ENCODE results near the gene OR1I1.

Gene OR1I1

GRCh38 chr19:15120135-15121026 is 38.4 kb downstream of the OR1I1 start:
- no peak for DNase-seq

GRCh38 chr19:15122331-15123030 is 40.5 kb downstream of the OR1I1 start:
- DNase-seq, result no peak

GRCh38 chr19:15123031-15123890 is 41.2 kb downstream of the OR1I1 start:
- no peak for DNase-seq

GRCh38 chr19:15123900-15124299 is 41.9 kb downstream of the OR1I1 start:
- DNase-seq, result no peak

- no peak for DNase-seq
These were observed 42.7 kb downstream of the OR1I1 start for GRCh38 chr19:15124572-15125231.

GRCh38 chr19:15125232-15126067 is 43.4 kb downstream of the OR1I1 start:
- DNase-seq, result peak; percentile 96

- DNase-seq, result no peak
These were observed 44.3 kb downstream of the OR1I1 start for GRCh38 chr19:15126131-15126910.

GRCh38 chr19:15128162-15128770 is 46.3 kb downstream of the OR1I1 start:
- no peak for DNase-seq

GRCh38 chr19:15129856-15130585 is 48.0 kb downstream of the OR1I1 start:
- no peak for DNase-seq

- DNase-seq, result no peak
These were observed 54.4 kb downstream of the OR1I1 start for GRCh38 chr19:15136234-15136954.

- no peak for DNase-seq
These were observed 55.8 kb downstream of the OR1I1 start for GRCh38 chr19:15137777-15138176.

- DNase-seq, result no peak
These were observed 56.4 kb downstream of the OR1I1 start for GRCh38 chr19:15138427-15138826.

GRCh38 chr19:15141143-15141542 is 59.1 kb downstream of the OR1I1 start:
- no peak for DNase-seq

GRCh38 chr19:15142313-15142712 is 60.3 kb downstream of the OR1I1 start:
- no peak for DNase-seq
